PC-3 (cell line): ENCODE data around the gene ZNFX1.

Source experiments
- EZH2 ChIP-seq: fragments of 300-600 bp; sonication (generic); IDR thresholded peaks from one replicate; pipeline ENCODE4 v1.6.1; 2017; ENCODE audit warnings: antibody characterized with exemption, mild to moderate bottlenecking, low read length; ENCODE audit not compliant: unreplicated experiment
- EZH2phosphoT487 ChIP-seq: fragments of 300-600 bp; sonication (generic); IDR thresholded peaks from 2 replicates; pipeline ENCODE4 v1.6.1; 2018; ENCODE audit warnings: mild to moderate bottlenecking, antibody characterized with exemption, low read length, borderline replicate concordance
- TF ChIP-seq, protein P1 (sequence below): fragments of 300-600 bp; sonication (generic); conservative IDR thresholded peaks from 2 replicates; pipeline ENCODE4 v1.5.1; 2017; ENCODE audit warnings: antibody characterized with exemption, low read depth, mild to moderate bottlenecking, low read length

DNA sequence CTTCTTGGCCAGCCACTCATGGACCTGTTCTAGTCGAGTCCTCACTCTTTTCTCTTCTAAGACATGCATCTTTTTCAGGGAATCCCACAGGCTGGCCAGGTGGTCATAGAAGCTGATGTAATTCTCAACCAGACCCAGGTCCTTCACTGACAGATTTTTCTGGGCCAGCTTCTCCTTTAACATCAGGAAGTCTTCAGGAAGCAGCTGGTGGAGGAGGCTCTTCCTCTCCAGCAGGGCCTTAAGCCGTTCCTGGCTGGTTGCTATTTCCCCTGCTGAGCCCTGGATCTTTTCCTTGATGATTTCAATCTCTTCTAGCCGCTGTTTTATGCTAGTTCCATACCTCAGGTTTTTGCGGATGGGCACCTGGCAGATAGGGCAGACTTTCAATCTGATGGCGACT lies 30.1 kb downstream of the ZNFX1 start:
- TF ChIP-seq, protein P1, sequence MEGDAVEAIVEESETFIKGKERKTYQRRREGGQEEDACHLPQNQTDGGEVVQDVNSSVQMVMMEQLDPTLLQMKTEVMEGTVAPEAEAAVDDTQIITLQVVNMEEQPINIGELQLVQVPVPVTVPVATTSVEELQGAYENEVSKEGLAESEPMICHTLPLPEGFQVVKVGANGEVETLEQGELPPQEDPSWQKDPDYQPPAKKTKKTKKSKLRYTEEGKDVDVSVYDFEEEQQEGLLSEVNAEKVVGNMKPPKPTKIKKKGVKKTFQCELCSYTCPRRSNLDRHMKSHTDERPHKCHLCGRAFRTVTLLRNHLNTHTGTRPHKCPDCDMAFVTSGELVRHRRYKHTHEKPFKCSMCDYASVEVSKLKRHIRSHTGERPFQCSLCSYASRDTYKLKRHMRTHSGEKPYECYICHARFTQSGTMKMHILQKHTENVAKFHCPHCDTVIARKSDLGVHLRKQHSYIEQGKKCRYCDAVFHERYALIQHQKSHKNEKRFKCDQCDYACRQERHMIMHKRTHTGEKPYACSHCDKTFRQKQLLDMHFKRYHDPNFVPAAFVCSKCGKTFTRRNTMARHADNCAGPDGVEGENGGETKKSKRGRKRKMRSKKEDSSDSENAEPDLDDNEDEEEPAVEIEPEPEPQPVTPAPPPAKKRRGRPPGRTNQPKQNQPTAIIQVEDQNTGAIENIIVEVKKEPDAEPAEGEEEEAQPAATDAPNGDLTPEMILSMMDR: no peak
- TF ChIP-seq EZH2 (no peak), EZH2phosphoT487 (no peak)
